COLO668 (cell line): ENCODE data around the gene COL26A1.
"Not testable (repeated sequence)": the region's sequence is repeated elsewhere in the genome, so short reads cannot be mapped to it uniquely, and the experiment has no call there.

ENCODE experiments used
- DNase-seq: peaks from one replicate; lab custom pipeline; 2025; ENCODE audit not compliant: unreplicated experiment; lab: John Stamatoyannopoulos, UW

Gene COL26A1

GRCh38 chr7:101490439-101490838 lies 127.8 kb downstream of the COL26A1 start:
- not testable (repeated sequence) for DNase-seq

- not testable (repeated sequence) for DNase-seq
Observed at GRCh38 chr7:101491442-101491841, 128.8 kb downstream of the COL26A1 start.

GRCh38 chr7:101494602-101495329 lies 132.1 kb downstream of the COL26A1 start:
- DNase-seq = no peak

- no peak for DNase-seq
Observed at GRCh38 chr7:101496017-101496416, 133.3 kb downstream of the COL26A1 start.

- DNase-seq = no peak
Observed at GRCh38 chr7:101501351-101501750, 138.7 kb downstream of the COL26A1 start.

GRCh38 chr7:101502466-101503098 lies 139.9 kb downstream of the COL26A1 start:
- no peak for DNase-seq

GRCh38 chr7:101505510-101505909 lies 142.8 kb downstream of the COL26A1 start:
- not testable (repeated sequence) for DNase-seq

GRCh38 chr7:101506531-101506930 lies 143.9 kb downstream of the COL26A1 start:
- no peak for DNase-seq

- no peak for DNase-seq
Observed at GRCh38 chr7:101507327-101507726, 144.7 kb downstream of the COL26A1 start.

GRCh38 chr7:101507791-101508252 lies 145.1 kb downstream of the COL26A1 start:
- DNase-seq = peak; percentile 10

- DNase-seq = no peak
Observed at GRCh38 chr7:101510297-101510696, 147.6 kb downstream of the COL26A1 start.

GRCh38 chr7:101511965-101512364 lies 149.3 kb downstream of the COL26A1 start:
- no peak for DNase-seq

- DNase-seq = no peak
Observed at GRCh38 chr7:101516851-101517250, 154.2 kb downstream of the COL26A1 start.

- no peak for DNase-seq
Observed at GRCh38 chr7:101517304-101517703, 154.6 kb downstream of the COL26A1 start.

GRCh38 chr7:101518336-101518735 lies 155.7 kb downstream of the COL26A1 start:
- no peak for DNase-seq

- no peak for DNase-seq
Observed at GRCh38 chr7:101519324-101520023, 156.8 kb downstream of the COL26A1 start.

- DNase-seq = no peak
Observed at GRCh38 chr7:101521430-101521925, 158.8 kb downstream of the COL26A1 start.

GRCh38 chr7:101522021-101522420 lies 159.3 kb downstream of the COL26A1 start:
- DNase-seq = no peak

- DNase-seq = no peak
Observed at GRCh38 chr7:101527844-101528667, 165.4 kb downstream of the COL26A1 start.

GRCh38 chr7:101529560-101529959 lies 166.9 kb downstream of the COL26A1 start:
- DNase-seq = no peak
